NB4 (cell line): ENCODE results near the gene FPR3.

Source experiments
- MYC ChIP-seq: IDR thresholded peaks from 2 replicates; pipeline ENCODE4 v1.6.1; 2011; ENCODE audit warnings: low read depth, low read length
- POLR2A ChIP-seq: IDR thresholded peaks from 2 replicates; pipeline ENCODE4 v1.6.1; 2011; ENCODE audit warnings: mild to moderate bottlenecking; ENCODE audit not compliant: insufficient read length; ENCODE audit errors: extremely low read depth
- TF ChIP-seq, protein P1 (sequence below): IDR thresholded peaks from one replicate; pipeline ENCODE4 v1.5.1; 2012; ENCODE audit warnings: low read depth, low read length
- TF ChIP-seq, protein P2 (sequence below): IDR thresholded peaks from 2 replicates; pipeline ENCODE4 v1.6.1; 2011; ENCODE audit warnings: low read depth, low read length

DNA sequence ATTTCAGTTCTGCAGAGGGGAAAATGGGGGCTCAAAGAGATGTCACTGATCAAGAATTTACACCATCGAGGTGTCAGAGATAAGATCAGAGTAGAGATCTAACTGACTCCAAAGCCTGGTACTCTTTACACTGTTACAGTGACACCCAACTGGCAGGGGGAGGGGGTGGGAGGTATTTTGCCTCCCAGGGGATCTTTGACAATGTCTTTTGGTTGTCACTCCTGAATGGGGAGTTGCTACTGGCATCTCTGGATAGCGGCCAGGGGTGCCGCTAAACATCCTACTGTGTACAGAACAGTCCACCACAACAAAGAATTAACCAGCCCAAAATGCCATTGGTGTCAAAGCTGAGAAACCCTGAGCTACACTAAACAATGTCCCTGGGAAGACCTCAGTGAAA is 3.1 kb downstream of the FPR3 start:
- TF ChIP-seq, protein P1, sequence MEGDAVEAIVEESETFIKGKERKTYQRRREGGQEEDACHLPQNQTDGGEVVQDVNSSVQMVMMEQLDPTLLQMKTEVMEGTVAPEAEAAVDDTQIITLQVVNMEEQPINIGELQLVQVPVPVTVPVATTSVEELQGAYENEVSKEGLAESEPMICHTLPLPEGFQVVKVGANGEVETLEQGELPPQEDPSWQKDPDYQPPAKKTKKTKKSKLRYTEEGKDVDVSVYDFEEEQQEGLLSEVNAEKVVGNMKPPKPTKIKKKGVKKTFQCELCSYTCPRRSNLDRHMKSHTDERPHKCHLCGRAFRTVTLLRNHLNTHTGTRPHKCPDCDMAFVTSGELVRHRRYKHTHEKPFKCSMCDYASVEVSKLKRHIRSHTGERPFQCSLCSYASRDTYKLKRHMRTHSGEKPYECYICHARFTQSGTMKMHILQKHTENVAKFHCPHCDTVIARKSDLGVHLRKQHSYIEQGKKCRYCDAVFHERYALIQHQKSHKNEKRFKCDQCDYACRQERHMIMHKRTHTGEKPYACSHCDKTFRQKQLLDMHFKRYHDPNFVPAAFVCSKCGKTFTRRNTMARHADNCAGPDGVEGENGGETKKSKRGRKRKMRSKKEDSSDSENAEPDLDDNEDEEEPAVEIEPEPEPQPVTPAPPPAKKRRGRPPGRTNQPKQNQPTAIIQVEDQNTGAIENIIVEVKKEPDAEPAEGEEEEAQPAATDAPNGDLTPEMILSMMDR, result no peak
- no peak for TF ChIP-seq POLR2A
- TF ChIP-seq MYC, result no peak
- TF ChIP-seq, protein P2, sequence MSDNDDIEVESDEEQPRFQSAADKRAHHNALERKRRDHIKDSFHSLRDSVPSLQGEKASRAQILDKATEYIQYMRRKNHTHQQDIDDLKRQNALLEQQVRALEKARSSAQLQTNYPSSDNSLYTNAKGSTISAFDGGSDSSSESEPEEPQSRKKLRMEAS, result no peak
